ENCODE results near the gene RTL3. TPM values are rescaled to one million over a fixed set of nuclear protein-coding genes. Genes with fewer than 3 reads are reported as not detected.

The RTL3 gene
- total and polyA plus RNA-seq, 2 of the 4 experiments (the other 2 are of a cell fraction), result 1.1 TPM

DNA sequence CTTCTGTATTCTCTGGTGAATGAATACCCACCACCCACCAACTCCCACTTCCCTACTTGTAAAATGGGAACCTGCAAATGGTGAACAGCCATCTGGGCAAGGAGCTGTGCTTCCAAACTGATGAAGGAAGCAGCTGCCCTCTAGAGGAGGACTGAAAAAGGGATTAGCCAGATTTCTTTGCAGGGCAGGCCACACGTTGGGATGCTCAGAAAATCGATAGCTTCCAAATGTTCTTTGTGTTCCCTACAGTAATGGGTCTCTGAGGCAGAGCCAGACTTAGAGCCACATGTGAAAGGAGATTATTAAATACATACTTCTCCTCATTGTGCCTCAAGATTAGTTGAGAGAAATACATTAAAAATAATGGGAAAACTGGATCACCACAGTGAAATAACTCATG, 49.1 kb upstream of the RTL3 start:
- no peak overlapping the region for H3K4me3 ChIP-seq (ENCODE audit: insufficient read depth, low read depth, low read length)
- H3K27ac ChIP-seq (ENCODE audit: insufficient read depth, low read length), result no peak overlapping the region
- H3K23ac ChIP-seq (ENCODE audit: low read depth, low read length), result no peak overlapping the region
- intact Hi-C loops (cut with micrococcal nuclease) (loop anchor here (1.0 to 2.0 kb wide), 3 partner anchors 112 to 375 kb away; no protein-coding TSS in a partner anchor), in situ Hi-C loops (cut with MboI; ENCODE audit: low sequenced_read_pairs) (no loop called here), dilution Hi-C loops (cut with HindIII; ENCODE audit: low sequenced_read_pairs, unreplicated experiment) (no loop called here)
- H4K20me1 ChIP-seq (ENCODE audit: insufficient read depth, low read length), result no peaks in the 10 kb centered on the region
- no peak overlapping the region for H3K18ac ChIP-seq (ENCODE audit: low read depth, low read length)
- H3K27me3 ChIP-seq (ENCODE audit: control insufficient read depth, insufficient read depth, low read length), result no peaks in the 10 kb centered on the region
- no peak overlapping the region for H3K4me2 ChIP-seq (ENCODE audit: low read depth, low read length)
- H3K9ac ChIP-seq (ENCODE audit: low read depth, low read length), result no peak overlapping the region
- H2BK20ac ChIP-seq (ENCODE audit: low read depth, low read length), result no peak overlapping the region
- H2AK9ac ChIP-seq (replicated peaks; ENCODE audit: low read depth, low read length, poor library complexity), result no peak overlapping the region
- no peak overlapping the region for H2BK5ac ChIP-seq (ENCODE audit: low read depth, low read length, poor library complexity, severe bottlenecking)
- H3K79me1 ChIP-seq (ENCODE audit: low read depth in 1 of 2, low read length in 2 of 2), result no peaks in the 10 kb centered on the region
- no peak overlapping the region for H2BK120ac ChIP-seq (ENCODE audit: low read depth, low read length)
- no CpG with 5 or more reads among the region's 2 CpGs for WGBS, 2 experiments (ENCODE audit: extremely low coverage in 2 of 2, insufficient read length in 1 of 2)
- H3K56ac ChIP-seq (ENCODE audit: extremely low read depth, insufficient read depth, low read length), result no peak overlapping the region
- H4K91ac ChIP-seq (ENCODE audit: insufficient read depth, low read depth, low read length), result no peak overlapping the region
- H3K36me3 ChIP-seq (ENCODE audit: control insufficient read depth, insufficient read depth, low read length), result no peaks in the 10 kb centered on the region
- ATAC-seq (ENCODE audit: low read depth), result peak; percentile 73
- peak; percentile 41 for DNase-seq
- no peak overlapping the region for H4K8ac ChIP-seq (ENCODE audit: low read depth in 2 of 2, low read length in 2 of 2)
- no TSS peak for BruUV-seq (replicated peaks)
- H3K4me1 ChIP-seq (ENCODE audit: control insufficient read depth, insufficient read depth, low read length), result no peaks in the 10 kb centered on the region
- H2AK5ac ChIP-seq (ENCODE audit: low read depth, low read length), result no peak overlapping the region
- ChIA-PET POLR2A (ENCODE audit: unreplicated experiment) (no interaction called here), CTCF (interaction anchor here (0.6 to 1.5 kb wide), 9 partner anchors 13 to 707 kb away, joined by 3 to 6 read pairs (median 4); no protein-coding TSS in a partner anchor)
- H3K9me1 ChIP-seq (ENCODE audit: insufficient read depth, low read length), result no peaks in the 10 kb centered on the region
- no peaks in the 10 kb centered on the region for H3K9me3 ChIP-seq (ENCODE audit: control insufficient read depth, insufficient read depth, low read length)
- no peak overlapping the region for H2BK15ac ChIP-seq (ENCODE audit: low read depth, low read length)
- no peak overlapping the region for H2AFZ ChIP-seq (replicated peaks; ENCODE audit: low read length, poor library complexity)
- TF ChIP-seq, protein P1, sequence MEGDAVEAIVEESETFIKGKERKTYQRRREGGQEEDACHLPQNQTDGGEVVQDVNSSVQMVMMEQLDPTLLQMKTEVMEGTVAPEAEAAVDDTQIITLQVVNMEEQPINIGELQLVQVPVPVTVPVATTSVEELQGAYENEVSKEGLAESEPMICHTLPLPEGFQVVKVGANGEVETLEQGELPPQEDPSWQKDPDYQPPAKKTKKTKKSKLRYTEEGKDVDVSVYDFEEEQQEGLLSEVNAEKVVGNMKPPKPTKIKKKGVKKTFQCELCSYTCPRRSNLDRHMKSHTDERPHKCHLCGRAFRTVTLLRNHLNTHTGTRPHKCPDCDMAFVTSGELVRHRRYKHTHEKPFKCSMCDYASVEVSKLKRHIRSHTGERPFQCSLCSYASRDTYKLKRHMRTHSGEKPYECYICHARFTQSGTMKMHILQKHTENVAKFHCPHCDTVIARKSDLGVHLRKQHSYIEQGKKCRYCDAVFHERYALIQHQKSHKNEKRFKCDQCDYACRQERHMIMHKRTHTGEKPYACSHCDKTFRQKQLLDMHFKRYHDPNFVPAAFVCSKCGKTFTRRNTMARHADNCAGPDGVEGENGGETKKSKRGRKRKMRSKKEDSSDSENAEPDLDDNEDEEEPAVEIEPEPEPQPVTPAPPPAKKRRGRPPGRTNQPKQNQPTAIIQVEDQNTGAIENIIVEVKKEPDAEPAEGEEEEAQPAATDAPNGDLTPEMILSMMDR (conservative IDR thresholded peaks at IDR 0.05; ENCODE audit: low read depth, low read length), result peak; percentile 61
- TF ChIP-seq, protein P2, sequence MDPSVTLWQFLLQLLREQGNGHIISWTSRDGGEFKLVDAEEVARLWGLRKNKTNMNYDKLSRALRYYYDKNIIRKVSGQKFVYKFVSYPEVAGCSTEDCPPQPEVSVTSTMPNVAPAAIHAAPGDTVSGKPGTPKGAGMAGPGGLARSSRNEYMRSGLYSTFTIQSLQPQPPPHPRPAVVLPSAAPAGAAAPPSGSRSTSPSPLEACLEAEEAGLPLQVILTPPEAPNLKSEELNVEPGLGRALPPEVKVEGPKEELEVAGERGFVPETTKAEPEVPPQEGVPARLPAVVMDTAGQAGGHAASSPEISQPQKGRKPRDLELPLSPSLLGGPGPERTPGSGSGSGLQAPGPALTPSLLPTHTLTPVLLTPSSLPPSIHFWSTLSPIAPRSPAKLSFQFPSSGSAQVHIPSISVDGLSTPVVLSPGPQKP (IDR thresholded peaks at IDR 0.05; ENCODE audit: borderline replicate concordance, low read depth, low read length), result no peak
- TF ChIP-seq MAFK (IDR thresholded peaks at IDR 0.05; ENCODE audit: low read depth, low read length), result no peak
- TF ChIP-seq RAD21 (IDR thresholded peaks at IDR 0.05; ENCODE audit: low read length), result peak; percentile 68
- TF ChIP-seq SMC3 (IDR thresholded peaks at IDR 0.05; ENCODE audit: low read depth, low read length), result peak; percentile 48
- TF ChIP-seq RCOR1 (IDR thresholded peaks at IDR 0.05; ENCODE audit: insufficient replicate concordance, low read length), result no peak
- TF ChIP-seq CHD1 (IDR thresholded peaks at IDR 0.05; ENCODE audit: low read depth, low read length), result no peak
- H3K4ac ChIP-seq (ENCODE audit: low read depth, low read length), result no peak overlapping the region
- no peak overlapping the region for H4K5ac ChIP-seq (ENCODE audit: low read depth, low read length)
- H3K14ac ChIP-seq (replicated peaks; ENCODE audit: low read depth, low read length), result no peak overlapping the region

All from IMR-90 (cell line).